ENCODE measurements around the gene ALOX5AP. TPM values are rescaled to one million over a fixed set of nuclear protein-coding genes. Genes with fewer than 3 reads are reported as not detected.

The ALOX5AP gene
- total RNA-seq, 2 donors from 2014 or later = 27.5 to 69.9 TPM

DNA sequence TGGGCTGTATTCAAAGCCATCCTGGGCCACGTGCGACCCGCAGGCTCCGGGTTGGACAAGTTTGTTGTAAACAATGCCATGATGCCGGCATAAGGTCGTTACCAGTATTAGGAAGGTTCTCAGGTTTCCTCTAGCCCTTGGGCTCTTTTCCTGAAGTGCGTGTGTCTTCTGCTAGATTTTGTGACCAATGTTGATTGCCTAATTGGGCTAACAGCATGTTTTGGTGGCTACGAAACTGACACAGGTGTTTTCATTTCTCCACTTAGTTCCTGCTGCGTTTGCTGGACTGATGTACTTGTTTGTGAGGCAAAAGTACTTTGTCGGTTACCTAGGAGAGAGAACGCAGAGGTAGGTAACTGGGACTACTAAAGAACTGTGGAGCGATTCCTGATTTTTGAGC is 20.3 kb downstream of the ALOX5AP start:
- TF ChIP-seq, protein P1, sequence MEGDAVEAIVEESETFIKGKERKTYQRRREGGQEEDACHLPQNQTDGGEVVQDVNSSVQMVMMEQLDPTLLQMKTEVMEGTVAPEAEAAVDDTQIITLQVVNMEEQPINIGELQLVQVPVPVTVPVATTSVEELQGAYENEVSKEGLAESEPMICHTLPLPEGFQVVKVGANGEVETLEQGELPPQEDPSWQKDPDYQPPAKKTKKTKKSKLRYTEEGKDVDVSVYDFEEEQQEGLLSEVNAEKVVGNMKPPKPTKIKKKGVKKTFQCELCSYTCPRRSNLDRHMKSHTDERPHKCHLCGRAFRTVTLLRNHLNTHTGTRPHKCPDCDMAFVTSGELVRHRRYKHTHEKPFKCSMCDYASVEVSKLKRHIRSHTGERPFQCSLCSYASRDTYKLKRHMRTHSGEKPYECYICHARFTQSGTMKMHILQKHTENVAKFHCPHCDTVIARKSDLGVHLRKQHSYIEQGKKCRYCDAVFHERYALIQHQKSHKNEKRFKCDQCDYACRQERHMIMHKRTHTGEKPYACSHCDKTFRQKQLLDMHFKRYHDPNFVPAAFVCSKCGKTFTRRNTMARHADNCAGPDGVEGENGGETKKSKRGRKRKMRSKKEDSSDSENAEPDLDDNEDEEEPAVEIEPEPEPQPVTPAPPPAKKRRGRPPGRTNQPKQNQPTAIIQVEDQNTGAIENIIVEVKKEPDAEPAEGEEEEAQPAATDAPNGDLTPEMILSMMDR (IDR thresholded peaks at IDR 0.05) = no peak
- Histone ChIP-seq H3K4me3 (no peak overlapping the region), H3K9me3 (no peaks in the 10 kb centered on the region), H3K36me3 (no peaks in the 10 kb centered on the region), H3K27ac (no peak overlapping the region), H3K4me1 (ENCODE audit: control insufficient read depth in 1 of 2, low read depth in 2 of 2) (peaks cover 0 to 16% of the 10 kb centered on the region in 2 donors), H3K27me3 (replicated peaks; ENCODE audit: insufficient read depth) (no peaks in the 10 kb centered on the region)
- ATAC-seq (ENCODE audit: insufficient number of reproducible peaks, low FRiP score, low read depth) (no peak), DNase-seq (ENCODE audit: low spot score) (no peak)

DNA sequence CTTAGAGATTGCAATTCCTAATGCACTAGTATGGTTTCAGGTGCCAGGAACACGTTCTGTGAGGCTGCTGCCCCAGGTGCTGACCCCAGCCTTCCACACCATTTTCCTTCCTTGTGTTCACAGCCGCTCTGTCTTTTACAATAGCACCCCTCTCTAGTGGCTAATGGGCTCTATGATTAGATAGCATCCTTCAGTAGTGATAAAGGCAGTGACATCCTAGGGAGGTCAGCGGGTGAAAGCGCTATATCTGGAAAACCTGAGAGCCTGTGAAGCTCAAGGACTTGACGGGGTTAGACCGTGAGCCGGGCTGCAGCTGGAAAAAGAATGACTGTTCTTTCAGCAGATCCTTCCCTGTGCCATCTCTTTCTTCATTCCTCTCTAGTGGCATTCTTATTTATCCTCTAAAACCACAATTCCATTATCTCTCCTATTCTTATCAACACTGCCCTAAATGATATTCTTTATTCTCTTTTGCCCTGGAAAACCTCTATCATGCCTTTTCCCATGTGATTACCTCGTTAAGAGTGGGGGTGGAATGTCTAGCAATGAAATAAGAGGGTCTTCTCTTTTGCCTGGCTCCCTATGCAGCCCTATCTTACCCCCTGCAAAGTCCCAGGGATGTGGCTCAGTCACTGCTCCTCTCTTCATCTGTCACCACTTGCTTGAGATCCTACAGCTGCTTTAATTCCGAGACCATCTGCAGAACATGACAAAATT is 21.8 kb downstream of the ALOX5AP start:
- no peak overlapping the region for H3K27ac ChIP-seq
- H3K27me3 ChIP-seq (replicated peaks; ENCODE audit: insufficient read depth) = no peaks in the 10 kb centered on the region
- H3K4me3 ChIP-seq = no peak overlapping the region
- no peak for DNase-seq (ENCODE audit: low spot score)
- ATAC-seq (ENCODE audit: insufficient number of reproducible peaks, low FRiP score, low read depth) = no peak
- no peaks in the 10 kb centered on the region for H3K9me3 ChIP-seq
- peaks cover 0 to 9% of the 10 kb centered on the region in 2 donors for H3K4me1 ChIP-seq (ENCODE audit: control insufficient read depth in 1 of 2, low read depth in 2 of 2)
- H3K36me3 ChIP-seq = no peaks in the 10 kb centered on the region
- TF ChIP-seq, protein P1 (IDR thresholded peaks at IDR 0.05) = no peak

GRCh38 chr13:30759748-30760147 is 24.4 kb downstream of the ALOX5AP start:
- H3K27me3 ChIP-seq (replicated peaks; ENCODE audit: insufficient read depth) = no peaks in the 10 kb centered on the region
- no peak for DNase-seq (ENCODE audit: low spot score)
- no peaks in the 10 kb centered on the region for H3K4me1 ChIP-seq (ENCODE audit: control insufficient read depth in 1 of 2, low read depth in 2 of 2)
- no peak overlapping the region for H3K27ac ChIP-seq
- H3K36me3 ChIP-seq = no peaks in the 10 kb centered on the region
- no peak for ATAC-seq (ENCODE audit: insufficient number of reproducible peaks, low FRiP score, low read depth)
- H3K9me3 ChIP-seq = no peaks in the 10 kb centered on the region
- TF ChIP-seq, protein P1 (IDR thresholded peaks at IDR 0.05) = no peak
- H3K4me3 ChIP-seq = no peak overlapping the region

- Histone ChIP-seq H3K9me3 (no peaks in the 10 kb centered on the region), H3K4me1 (ENCODE audit: control insufficient read depth in 1 of 2, low read depth in 2 of 2) (no peaks in the 10 kb centered on the region), H3K36me3 (no peaks in the 10 kb centered on the region), H3K4me3 (no peak overlapping the region), H3K27me3 (replicated peaks; ENCODE audit: insufficient read depth) (no peaks in the 10 kb centered on the region), H3K27ac (no peak overlapping the region)
- DNase-seq (ENCODE audit: low spot score) = no peak
- TF ChIP-seq, protein P1 (IDR thresholded peaks at IDR 0.05) = no peak
- ATAC-seq (ENCODE audit: insufficient number of reproducible peaks, low FRiP score, low read depth) = no peak
These were observed 27.3 kb downstream of the ALOX5AP start for GRCh38 chr13:30762643-30763042.

DNA sequence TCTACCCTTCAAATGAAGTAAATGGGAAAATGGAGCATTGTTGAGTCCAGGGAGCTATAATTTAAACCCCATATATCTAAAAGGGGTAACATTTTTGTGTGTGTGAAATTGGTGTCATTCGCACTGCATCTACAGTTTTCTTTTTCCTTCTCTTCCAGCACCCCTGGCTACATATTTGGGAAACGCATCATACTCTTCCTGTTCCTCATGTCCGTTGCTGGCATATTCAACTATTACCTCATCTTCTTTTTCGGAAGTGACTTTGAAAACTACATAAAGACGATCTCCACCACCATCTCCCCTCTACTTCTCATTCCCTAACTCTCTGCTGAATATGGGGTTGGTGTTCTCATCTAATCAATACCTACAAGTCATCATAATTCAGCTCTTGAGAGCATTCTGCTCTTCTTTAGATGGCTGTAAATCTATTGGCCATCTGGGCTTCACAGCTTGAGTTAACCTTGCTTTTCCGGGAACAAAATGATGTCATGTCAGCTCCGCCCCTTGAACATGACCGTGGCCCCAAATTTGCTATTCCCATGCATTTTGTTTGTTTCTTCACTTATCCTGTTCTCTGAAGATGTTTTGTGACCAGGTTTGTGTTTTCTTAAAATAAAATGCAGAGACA is 28.6 kb downstream of the ALOX5AP start:
- no peaks in the 10 kb centered on the region for H3K9me3 ChIP-seq
- DNase-seq (ENCODE audit: low spot score) (no peak), ATAC-seq (ENCODE audit: insufficient number of reproducible peaks, low FRiP score, low read depth) (no peak)
- H3K27ac ChIP-seq = no peak overlapping the region
- TF ChIP-seq, protein P1 (IDR thresholded peaks at IDR 0.05) = no peak
- H3K4me1 ChIP-seq (ENCODE audit: control insufficient read depth in 1 of 2, low read depth in 2 of 2) = no peaks in the 10 kb centered on the region
- no peaks in the 10 kb centered on the region for H3K36me3 ChIP-seq
- no peaks in the 10 kb centered on the region for H3K27me3 ChIP-seq (replicated peaks; ENCODE audit: insufficient read depth)
- no peak overlapping the region for H3K4me3 ChIP-seq
